Measurements from ENCODE around the gene HTR4. TPM values are rescaled to one million over a fixed set of nuclear protein-coding genes. Genes with fewer than 3 reads are reported as not detected.
"Not testable (repeated sequence)": the region's sequence is repeated elsewhere in the genome, so short reads cannot be mapped to it uniquely, and the experiment has no call there.

HTR4 gene
- total RNA-seq, 1 donor from 2014 or later, result 0.99 TPM

DNA sequence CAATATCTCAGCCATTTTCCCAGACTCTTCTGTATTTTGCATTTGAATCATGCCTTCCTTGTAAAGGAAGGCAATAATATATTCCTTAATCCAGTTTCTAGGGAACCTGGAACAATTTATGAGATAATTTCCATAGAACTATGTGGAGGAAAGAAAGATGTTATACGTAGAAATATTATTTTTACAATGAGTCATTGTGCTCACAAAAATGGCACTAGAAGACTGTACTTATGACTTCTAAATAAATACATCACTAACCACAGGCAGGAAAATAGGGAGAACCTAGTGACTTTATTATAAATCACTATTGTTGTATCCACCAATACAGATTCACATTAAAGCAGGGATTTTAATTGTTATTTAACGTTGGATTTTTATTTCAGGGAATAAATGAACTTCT lies 182.9 kb downstream of the HTR4 start:
- H3K9me3 ChIP-seq (replicated peaks), result no peaks in the 10 kb centered on the region
- DNase-seq, result no peak
- no peak overlapping the region for H3K4me3 ChIP-seq
- H3K36me3 ChIP-seq, result no peaks in the 10 kb centered on the region
- no peaks in the 10 kb centered on the region for H3K27me3 ChIP-seq (ENCODE audit: low read depth)
- H3K27ac ChIP-seq (replicated peaks), result no peak overlapping the region
- H3K4me1 ChIP-seq, result peaks cover 28% of the 10 kb centered on the region
- TF ChIP-seq, protein P1, sequence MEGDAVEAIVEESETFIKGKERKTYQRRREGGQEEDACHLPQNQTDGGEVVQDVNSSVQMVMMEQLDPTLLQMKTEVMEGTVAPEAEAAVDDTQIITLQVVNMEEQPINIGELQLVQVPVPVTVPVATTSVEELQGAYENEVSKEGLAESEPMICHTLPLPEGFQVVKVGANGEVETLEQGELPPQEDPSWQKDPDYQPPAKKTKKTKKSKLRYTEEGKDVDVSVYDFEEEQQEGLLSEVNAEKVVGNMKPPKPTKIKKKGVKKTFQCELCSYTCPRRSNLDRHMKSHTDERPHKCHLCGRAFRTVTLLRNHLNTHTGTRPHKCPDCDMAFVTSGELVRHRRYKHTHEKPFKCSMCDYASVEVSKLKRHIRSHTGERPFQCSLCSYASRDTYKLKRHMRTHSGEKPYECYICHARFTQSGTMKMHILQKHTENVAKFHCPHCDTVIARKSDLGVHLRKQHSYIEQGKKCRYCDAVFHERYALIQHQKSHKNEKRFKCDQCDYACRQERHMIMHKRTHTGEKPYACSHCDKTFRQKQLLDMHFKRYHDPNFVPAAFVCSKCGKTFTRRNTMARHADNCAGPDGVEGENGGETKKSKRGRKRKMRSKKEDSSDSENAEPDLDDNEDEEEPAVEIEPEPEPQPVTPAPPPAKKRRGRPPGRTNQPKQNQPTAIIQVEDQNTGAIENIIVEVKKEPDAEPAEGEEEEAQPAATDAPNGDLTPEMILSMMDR (IDR thresholded peaks at IDR 0.05; ENCODE audit: borderline replicate concordance), result no peak
- intact Hi-C loops (cut with micrococcal nuclease), result no loop called here

- Histone ChIP-seq H3K27ac (replicated peaks) (peak overlapping the region; percentile 82), H3K36me3 (no peaks in the 10 kb centered on the region), H3K4me1 (peaks cover 35% of the 10 kb centered on the region), H3K27me3 (ENCODE audit: low read depth) (no peaks in the 10 kb centered on the region), H3K4me3 (no peak overlapping the region), H3K9me3 (replicated peaks) (no peaks in the 10 kb centered on the region)
- TF ChIP-seq, protein P1 (IDR thresholded peaks at IDR 0.05; ENCODE audit: borderline replicate concordance), result no peak
- peak; percentile 40 for DNase-seq
- intact Hi-C loops (cut with micrococcal nuclease), result no loop called here
Measured at GRCh38 chr5:148469501-148469935, 184.8 kb downstream of the HTR4 start.

- H3K36me3 ChIP-seq; H3K4me3 ChIP-seq; H3K9me3 ChIP-seq (replicated peaks); DNase-seq; intact Hi-C loops (cut with micrococcal nuclease); H3K27me3 ChIP-seq (ENCODE audit: low read depth): not testable (repeated sequence)
- peaks cover 35% of the 10 kb centered on the region for H3K4me1 ChIP-seq
- peak overlapping the region; percentile 82 for H3K27ac ChIP-seq (replicated peaks)
Measured at GRCh38 chr5:148468746-148469145, 185.6 kb downstream of the HTR4 start.

GRCh38 chr5:148467958-148468357 lies 186.4 kb downstream of the HTR4 start:
- Histone ChIP-seq H3K4me1 (peaks cover 35% of the 10 kb centered on the region), H3K4me3 (no peak overlapping the region), H3K27ac (replicated peaks) (peak overlapping the region; percentile 82), H3K27me3 (ENCODE audit: low read depth) (no peaks in the 10 kb centered on the region), H3K9me3 (replicated peaks) (no peaks in the 10 kb centered on the region), H3K36me3 (no peaks in the 10 kb centered on the region)
- DNase-seq, result no peak
- TF ChIP-seq, protein P1 (IDR thresholded peaks at IDR 0.05; ENCODE audit: borderline replicate concordance), result no peak
- intact Hi-C loops (cut with micrococcal nuclease), result no loop called here

DNA sequence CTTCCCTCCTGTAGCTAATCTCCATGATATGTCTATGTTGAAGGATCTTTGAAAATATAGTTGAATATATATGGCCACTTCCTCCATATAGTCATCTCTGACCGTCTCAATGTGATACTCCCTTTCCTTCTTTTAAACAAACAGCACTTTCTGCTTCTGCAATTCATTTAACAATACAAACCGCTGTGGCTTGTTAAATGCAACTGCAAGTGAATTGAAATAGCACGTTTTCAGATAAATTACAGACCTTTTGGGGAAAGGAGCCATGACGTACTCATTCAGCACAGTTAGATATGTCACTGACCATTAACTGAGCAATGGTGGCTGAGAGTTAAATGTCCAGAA lies 188.1 kb downstream of the HTR4 start:
- H3K9me3 ChIP-seq (replicated peaks), result no peaks in the 10 kb centered on the region

More for the DNA sequence above, 188.1 kb downstream of the HTR4 start:
- Histone ChIP-seq H3K27ac (replicated peaks) (peak overlapping the region; percentile 55), H3K4me1 (peaks cover 35% of the 10 kb centered on the region), H3K4me3 (no peak overlapping the region), H3K27me3 (ENCODE audit: low read depth) (no peaks in the 10 kb centered on the region), H3K36me3 (no peaks in the 10 kb centered on the region)
- TF ChIP-seq, protein P1 (IDR thresholded peaks at IDR 0.05; ENCODE audit: borderline replicate concordance), result no peak
- no peak for DNase-seq
- intact Hi-C loops (cut with micrococcal nuclease), result no loop called here

All from left ventricle myocardium inferior (tissue), 1 donor.